Measurements from ENCODE around the gene DSTN.

DNA sequence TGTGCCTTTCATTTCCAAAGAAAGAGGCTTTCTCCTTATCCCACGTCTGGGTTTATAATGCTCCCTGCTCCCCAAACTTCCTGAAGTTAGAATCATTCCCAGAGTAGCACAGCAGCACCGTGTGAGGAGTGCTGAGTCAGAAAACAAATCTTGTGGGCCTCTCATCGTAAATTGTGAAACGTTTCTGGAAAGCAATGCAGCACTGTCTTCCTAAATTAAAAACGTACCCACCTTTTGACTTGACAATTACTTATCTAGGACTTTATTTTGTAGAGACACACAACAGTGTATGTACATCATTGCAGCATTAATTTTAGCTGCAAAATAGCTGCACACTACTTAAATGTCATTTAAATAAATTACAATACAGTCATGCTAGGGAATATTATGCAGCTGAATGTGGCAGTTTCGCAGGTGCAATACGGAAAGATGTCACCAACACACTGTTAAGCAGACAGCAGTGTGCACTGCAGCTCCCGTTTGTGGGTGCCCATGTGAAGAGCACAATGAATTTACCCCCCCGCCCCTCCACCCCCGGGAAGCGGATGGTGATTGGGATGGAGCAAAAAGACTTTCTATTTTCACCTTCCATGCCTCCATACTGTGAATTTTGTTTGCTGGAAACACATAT is 81.4 kb downstream of the DSTN start:
- TF ChIP-seq, protein P1, sequence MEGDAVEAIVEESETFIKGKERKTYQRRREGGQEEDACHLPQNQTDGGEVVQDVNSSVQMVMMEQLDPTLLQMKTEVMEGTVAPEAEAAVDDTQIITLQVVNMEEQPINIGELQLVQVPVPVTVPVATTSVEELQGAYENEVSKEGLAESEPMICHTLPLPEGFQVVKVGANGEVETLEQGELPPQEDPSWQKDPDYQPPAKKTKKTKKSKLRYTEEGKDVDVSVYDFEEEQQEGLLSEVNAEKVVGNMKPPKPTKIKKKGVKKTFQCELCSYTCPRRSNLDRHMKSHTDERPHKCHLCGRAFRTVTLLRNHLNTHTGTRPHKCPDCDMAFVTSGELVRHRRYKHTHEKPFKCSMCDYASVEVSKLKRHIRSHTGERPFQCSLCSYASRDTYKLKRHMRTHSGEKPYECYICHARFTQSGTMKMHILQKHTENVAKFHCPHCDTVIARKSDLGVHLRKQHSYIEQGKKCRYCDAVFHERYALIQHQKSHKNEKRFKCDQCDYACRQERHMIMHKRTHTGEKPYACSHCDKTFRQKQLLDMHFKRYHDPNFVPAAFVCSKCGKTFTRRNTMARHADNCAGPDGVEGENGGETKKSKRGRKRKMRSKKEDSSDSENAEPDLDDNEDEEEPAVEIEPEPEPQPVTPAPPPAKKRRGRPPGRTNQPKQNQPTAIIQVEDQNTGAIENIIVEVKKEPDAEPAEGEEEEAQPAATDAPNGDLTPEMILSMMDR (IDR thresholded peaks at IDR 0.05), result no peak
- TF ChIP-seq EZH2 (IDR thresholded peaks at IDR 0.05; ENCODE audit: borderline replicate concordance, insufficient read depth, low read depth, low read length, poor library complexity, severe bottlenecking), result no peak

Data from B cell (primary cell).